ENCODE measurements around the gene PLAAT4.

PLAAT4 gene

DNA sequence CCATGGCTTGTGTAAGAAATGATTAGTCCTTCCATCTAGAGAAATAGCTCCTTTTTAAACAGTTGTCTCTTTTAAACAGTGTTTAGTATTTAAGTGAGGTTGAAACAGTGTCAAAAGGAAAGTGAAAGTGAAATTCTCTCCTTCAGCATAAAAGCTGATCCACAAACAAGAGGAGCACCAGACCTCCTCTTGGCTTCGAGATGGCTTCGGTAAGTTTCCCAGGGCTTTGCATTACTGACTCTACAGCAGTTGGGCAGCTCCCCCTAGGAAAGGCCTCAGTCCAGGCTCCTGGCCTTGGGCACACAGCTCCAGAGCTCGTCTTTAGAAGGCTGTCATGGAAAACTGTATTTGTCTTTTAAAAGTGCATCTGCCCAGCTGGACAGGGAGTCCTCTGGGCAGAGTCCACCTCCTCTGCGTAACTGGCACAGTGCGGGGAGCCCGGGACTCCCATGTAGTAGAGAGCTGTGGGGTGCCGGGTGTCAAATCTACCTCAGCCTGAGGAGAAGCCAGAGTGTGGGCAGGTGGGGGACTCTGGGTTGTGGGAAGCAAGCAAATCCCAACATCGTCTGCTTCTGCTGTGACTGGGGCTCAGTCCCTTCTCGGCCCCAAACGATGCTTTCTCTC, at the start of gene PLAAT4:
Gene PLAAT4 (plus strand): TSS at position 140 of the 624 bp plus-strand sequence. CDS start 61 bp downstream, at position 201.
- DNase-seq, result peak in 1 of 2 donors; percentile 14

GRCh38 chr11:63488789-63489188, 47.8 kb upstream of the PLAAT4 start:
- no peak for DNase-seq

- DNase-seq, result no peak
Measured at GRCh38 chr11:63489879-63490278, 46.7 kb upstream of the PLAAT4 start.

DNA sequence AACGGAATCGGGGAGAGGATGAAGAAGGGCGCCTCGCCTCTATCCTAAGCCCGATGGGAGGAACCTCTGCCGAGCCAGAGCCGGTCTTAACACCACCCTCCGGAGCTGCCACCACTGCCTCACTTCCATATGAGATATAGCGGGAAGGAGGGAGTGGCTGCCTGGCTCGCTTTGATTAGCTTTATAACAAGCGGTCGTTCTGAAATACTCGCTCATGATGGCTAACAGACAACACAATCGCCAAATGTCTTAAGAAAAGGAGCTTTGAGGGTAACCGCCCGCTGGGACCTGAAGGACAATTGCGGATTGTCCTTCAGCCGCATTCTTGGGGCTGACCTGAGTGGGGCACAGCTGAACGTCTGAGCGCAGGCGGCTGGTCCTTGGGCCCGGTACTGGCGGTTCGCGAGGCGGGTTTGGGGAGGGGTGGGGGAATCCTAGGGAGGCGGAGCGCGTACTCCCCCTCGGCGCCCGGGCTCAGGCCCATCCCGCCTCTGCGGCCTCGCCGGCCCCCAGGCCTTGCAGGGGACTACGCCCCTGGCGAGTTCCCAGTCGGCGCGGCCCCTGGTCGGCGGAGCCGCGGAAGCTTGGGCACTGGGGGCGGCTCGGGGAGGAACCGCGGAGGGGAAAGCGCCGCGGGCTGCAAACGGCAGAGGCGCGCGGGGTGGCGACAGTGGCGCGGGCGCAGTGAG, 45.9 kb upstream of the PLAAT4 start, which contains the start of gene PLAAT5:
Gene PLAAT5 (minus strand): TSS at position 617 of the 689 bp plus-strand sequence. CDS start 133 bp downstream, at position 484.
- peak in 1 of 2 donors; percentile 38 for DNase-seq

GRCh38 chr11:63491240-63491587, 45.4 kb upstream of the PLAAT4 start:
- DNase-seq, result no peak

DNA sequence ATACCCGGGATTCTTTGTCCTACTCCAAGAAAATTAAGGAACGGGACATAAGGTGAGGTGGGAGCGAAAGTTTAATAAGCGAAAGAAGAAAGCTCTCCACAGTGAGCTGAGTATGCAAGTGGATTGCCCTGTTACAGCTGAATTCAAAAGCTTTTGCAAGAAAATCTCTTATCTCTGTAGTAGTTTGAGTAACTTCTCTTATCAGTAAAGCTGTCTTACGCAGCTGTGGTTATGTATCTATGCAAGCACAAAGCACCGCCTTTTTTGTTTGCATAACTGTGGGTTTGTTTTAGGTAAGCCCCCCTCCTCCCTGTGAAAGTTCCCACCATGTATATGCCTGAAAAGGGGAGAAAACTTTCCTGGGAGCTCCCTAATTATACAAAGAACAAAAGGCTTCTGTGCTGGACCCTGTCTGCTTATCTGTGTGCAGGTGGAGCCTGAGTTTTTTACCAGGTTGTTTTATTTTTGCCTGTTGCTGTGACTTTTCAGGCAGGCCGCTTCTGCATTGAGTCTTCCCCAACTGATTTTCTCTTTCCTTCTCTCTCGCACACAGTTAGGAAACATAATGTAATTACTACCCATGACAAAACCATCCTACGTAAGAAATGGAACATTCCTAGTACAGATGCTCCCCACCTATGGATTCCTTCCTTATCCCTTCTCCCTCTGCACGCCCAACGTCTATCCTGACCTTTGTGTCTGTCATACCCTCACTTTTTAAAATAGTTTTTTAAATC, 44.8 kb upstream of the PLAAT4 start:
- DNase-seq, result no peak

DNA sequence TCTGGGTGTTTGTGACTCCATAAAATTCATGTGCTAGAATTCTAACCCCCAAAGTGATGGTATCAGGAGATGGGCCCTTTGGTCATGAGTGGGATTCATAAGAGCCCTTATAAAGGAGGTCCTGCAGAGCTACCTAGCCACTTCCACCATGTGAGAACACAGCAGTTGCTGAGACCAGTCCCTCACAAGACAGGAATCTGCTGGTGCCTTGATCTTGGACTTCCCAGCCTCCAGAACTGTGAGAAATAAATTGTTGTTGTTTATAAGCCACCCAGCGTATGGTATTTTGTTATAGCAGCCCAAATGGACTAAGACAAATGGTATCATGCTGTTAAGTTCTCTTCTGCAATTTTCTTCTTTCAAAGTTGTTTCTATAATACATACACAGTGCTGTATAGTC, 44.2 kb upstream of the PLAAT4 start:
- DNase-seq, result no peak

DNA sequence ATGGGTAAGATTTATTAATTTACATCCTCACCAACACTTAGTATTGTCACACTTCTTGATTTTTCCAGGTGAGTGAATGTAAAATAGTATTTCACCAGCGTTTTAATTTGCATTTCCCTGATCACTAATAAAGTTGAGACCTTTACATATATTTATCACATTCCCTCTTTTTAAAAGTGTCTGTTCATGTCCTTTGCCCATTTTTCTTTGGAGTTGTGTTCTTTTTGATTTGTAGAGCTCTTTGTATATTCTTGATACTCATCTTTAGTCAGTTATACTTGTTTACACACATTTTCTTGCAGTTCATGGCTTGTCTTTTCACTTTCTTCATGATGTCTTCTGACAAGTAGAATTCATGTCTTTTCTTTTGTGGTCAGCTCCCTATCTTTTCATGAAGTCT, 43.5 kb upstream of the PLAAT4 start:
- no peak for DNase-seq

DNA sequence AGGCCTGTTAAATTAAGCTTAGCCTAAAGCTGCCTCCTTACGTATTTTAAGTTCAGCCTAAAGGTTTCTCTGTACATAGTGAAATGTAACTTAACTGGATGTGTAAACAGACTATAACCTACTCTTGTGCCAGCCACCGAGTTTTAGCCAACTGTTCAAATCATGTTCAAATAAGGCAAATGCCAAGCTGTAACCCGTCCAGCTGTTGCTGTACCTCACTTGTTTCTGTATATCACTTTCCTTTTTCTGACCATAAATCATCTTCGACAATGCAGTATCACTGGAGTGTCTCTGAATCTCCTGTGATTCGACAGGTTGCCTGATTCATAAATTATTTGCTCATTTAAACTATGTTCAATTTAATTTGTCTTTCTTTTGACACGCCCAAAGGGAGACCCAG, 41.6 kb upstream of the PLAAT4 start:
- DNase-seq, result no peak

- DNase-seq, result no peak
Measured at GRCh38 chr11:63499874-63500273, 36.7 kb upstream of the PLAAT4 start.

DNA sequence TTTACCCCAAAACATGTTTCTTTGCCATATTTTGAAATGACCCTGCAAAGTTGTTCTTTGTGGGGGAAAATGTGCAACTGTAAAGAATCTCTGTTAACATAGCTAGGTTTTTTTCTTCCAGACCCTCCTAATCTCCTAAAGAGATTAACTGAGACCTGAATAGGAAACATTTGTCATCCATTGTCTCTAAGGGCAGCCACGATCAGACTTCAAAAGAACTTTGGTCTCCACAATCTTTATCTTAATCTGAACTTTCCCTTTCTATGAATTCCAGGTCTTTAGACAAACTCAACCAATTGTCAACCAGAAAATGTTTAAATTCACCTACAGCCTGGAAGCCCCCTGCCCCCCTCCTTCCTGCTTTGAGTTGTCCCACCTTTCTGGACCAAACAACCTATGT, 35.4 kb upstream of the PLAAT4 start:
- no peak for DNase-seq

GRCh38 chr11:63502252-63502820, 34.3 kb upstream of the PLAAT4 start:
- no peak for DNase-seq

DNA sequence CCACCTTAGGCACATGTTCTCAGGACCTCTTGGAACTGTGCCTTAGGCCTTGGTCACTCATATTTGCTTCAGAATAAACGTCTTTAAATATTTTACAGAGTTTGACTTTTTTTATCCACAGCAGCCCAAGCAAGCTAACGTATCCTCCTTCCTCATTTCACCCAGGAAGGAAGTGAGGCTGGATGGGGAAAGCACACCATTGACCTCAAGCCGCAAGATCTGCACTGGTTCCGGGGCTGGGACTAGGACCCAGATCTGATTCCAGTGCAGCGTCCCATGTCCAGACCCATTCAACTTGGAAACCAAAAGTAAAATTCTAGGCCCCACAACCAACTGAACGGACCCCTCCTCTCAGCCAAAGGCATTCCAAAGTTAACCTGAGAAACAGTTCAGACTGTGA, 33.1 kb upstream of the PLAAT4 start:
- DNase-seq, result no peak

GRCh38 chr11:63504054-63504453, 32.6 kb upstream of the PLAAT4 start:
- DNase-seq, result no peak

DNA sequence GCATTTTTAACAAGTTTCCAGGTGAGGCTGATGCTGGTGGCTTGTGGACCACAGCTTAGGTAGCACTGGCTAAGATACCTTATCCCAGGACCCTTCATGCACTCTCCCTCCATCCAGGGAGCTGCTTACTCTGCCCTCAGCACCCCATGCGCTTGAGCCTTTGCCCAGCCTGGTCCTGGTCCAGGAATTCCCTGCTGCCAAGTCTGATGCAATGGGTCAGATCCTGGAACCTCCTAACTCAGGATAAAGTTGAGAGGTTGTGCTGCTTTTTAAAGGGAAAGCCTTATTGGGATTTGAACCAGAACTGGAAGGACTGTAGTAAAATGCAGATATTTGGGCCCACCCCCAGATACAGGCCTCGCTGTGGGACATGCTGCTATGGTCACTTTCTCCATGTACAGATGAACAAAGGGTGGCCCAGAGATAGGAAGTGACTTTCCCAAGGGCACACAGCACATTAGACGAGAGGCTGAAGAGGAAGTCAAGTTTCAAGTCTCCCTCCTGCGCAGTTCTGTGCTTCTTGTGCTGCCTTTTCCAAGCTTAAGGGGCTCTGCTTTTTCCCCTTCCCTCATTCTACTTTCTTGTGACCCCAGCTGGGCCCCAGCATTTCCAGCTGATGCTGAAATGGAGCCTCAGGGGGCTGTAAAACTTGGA, 31.5 kb upstream of the PLAAT4 start:
- no peak for DNase-seq

GRCh38 chr11:63505857-63506528, 30.6 kb upstream of the PLAAT4 start, which contains the start of gene LGALS12:
Gene LGALS12 (plus strand): TSS chr11:63506084. CDS start chr11:63506459, 375 bp downstream.
- no peak for DNase-seq

- DNase-seq, result no peak
Measured at GRCh38 chr11:63506876-63507275, 29.7 kb upstream of the PLAAT4 start.

GRCh38 chr11:63507511-63507910, 29.1 kb upstream of the PLAAT4 start:
- DNase-seq, result no peak

- DNase-seq, result peak in 1 of 2 donors; percentile 17
Measured at GRCh38 chr11:63508009-63508408, 28.6 kb upstream of the PLAAT4 start.

GRCh38 chr11:63508745-63509144, 27.9 kb upstream of the PLAAT4 start:
- DNase-seq, result no peak

GRCh38 chr11:63510360-63511047, 26.1 kb upstream of the PLAAT4 start:
- no peak for DNase-seq

Data from stimulated activated CD4-positive, alpha-beta T cell treated with anti-CD3 and anti-CD28 coated beads, Interleukin-2, amount 100 ng/mL, for 24 hours (primary cell).